ENCODE measurements around the gene QKI. TPM values are rescaled to one million over a fixed set of nuclear protein-coding genes. Genes with fewer than 3 reads are reported as not detected.

Gene QKI
- total RNA-seq, 1 experiment from 2014 or later: 64.3 TPM

GRCh38 chr6:163501026-163501425, 86.5 kb downstream of the QKI start:
- no peak for DNase-seq
- peaks cover 7% of the 10 kb centered on the region; the same call in 1 of the 2 replicates for H3K36me3 ChIP-seq (ENCODE audit: low read depth, low read length)
- H3F3A ChIP-seq (ENCODE audit: low read length, unreplicated experiment): no peaks in the 10 kb centered on the region
- TF ChIP-seq EZH2phosphoT487 (IDR thresholded peaks at IDR 0.05; ENCODE audit: borderline replicate concordance, low read length): no peak
- no peak for TF ChIP-seq EZH2 (IDR thresholded peaks at IDR 0.05; ENCODE audit: low read length, unreplicated experiment)
- no peak for TF ChIP-seq CTCF (conservative IDR thresholded peaks at IDR 0.05; ENCODE audit: low read depth, low read length)
- ChIA-PET CTCF (interaction anchor here (0.6 kb wide), 1 partner anchor 95 kb away, joined by 4 read pairs; no protein-coding TSS in a partner anchor), POLR2A (ENCODE audit: unreplicated experiment) (interaction anchor here (0.6 kb wide), 1 partner anchor 51 kb away, joined by 7 read pairs; no protein-coding TSS in a partner anchor)
- no peaks in the 10 kb centered on the region for H3K27me3 ChIP-seq (ENCODE audit: low read length)
- intact Hi-C loops (cut with micrococcal nuclease): no loop called here
- no peak overlapping the region for H2AFZ ChIP-seq (ENCODE audit: low read length)
- peaks cover 97% of the 10 kb centered on the region for H3K79me2 ChIP-seq (ENCODE audit: low read length)
- no peak overlapping the region for H3K27ac ChIP-seq (ENCODE audit: low read length)
- no peak overlapping the region for H3K4me3 ChIP-seq (ENCODE audit: low read length)
- no peak overlapping the region for H3K9ac ChIP-seq (ENCODE audit: low read length)
- no TSS peak for BruUV-seq (replicated peaks)
- no peaks in the 10 kb centered on the region for H3K9me2 ChIP-seq (replicated peaks; ENCODE audit: low read length)
- no peak for ATAC-seq
- H3K4me1 ChIP-seq (ENCODE audit: insufficient read depth, low read length): no peaks in the 10 kb centered on the region
- H3K4me2 ChIP-seq (ENCODE audit: low read length): no peak overlapping the region
- peaks cover 9% of the 10 kb centered on the region; the same call in 1 of the 2 replicates for H4K20me1 ChIP-seq (ENCODE audit: low read length)
- H3K9me3 ChIP-seq (ENCODE audit: low read length): no peaks in the 10 kb centered on the region

- H3K27me3 ChIP-seq (ENCODE audit: low read length): no peaks in the 10 kb centered on the region
Observed at GRCh38 chr6:163501439-163501838, 86.9 kb downstream of the QKI start.

More at GRCh38 chr6:163501439-163501838, 86.9 kb downstream of the QKI start:
- Histone ChIP-seq H2AFZ (ENCODE audit: low read length) (no peak overlapping the region), H3K27ac (ENCODE audit: low read length) (no peak overlapping the region), H3K4me3 (ENCODE audit: low read length) (no peak overlapping the region), H3K4me1 (ENCODE audit: insufficient read depth, low read length) (no peaks in the 10 kb centered on the region), H3K9me2 (replicated peaks; ENCODE audit: low read length) (no peaks in the 10 kb centered on the region), H3K9ac (ENCODE audit: low read length) (no peak overlapping the region), H3K36me3 (ENCODE audit: low read depth, low read length) (peaks cover 11% of the 10 kb centered on the region), H4K20me1 (ENCODE audit: low read length) (peaks cover 9% of the 10 kb centered on the region; the same call in 1 of the 2 replicates), H3K4me2 (ENCODE audit: low read length) (no peak overlapping the region), H3K79me2 (ENCODE audit: low read length) (peaks cover 97% of the 10 kb centered on the region), H3F3A (ENCODE audit: low read length, unreplicated experiment) (no peaks in the 10 kb centered on the region), H3K9me3 (ENCODE audit: low read length) (no peaks in the 10 kb centered on the region)
- ChIA-PET CTCF (interaction anchor here (0.6 kb wide), 1 partner anchor 96 kb away, joined by 4 read pairs; no protein-coding TSS in a partner anchor), POLR2A (ENCODE audit: unreplicated experiment) (interaction anchor here (0.6 kb wide), 1 partner anchor 51 kb away, joined by 7 read pairs; no protein-coding TSS in a partner anchor)
- no peak for ATAC-seq
- TF ChIP-seq EZH2 (IDR thresholded peaks at IDR 0.05; ENCODE audit: low read length, unreplicated experiment) (no peak), CTCF (conservative IDR thresholded peaks at IDR 0.05; ENCODE audit: low read depth, low read length) (no peak), EZH2phosphoT487 (IDR thresholded peaks at IDR 0.05; ENCODE audit: borderline replicate concordance, low read length) (no peak)
- BruUV-seq (replicated peaks): no TSS peak
- no peak for DNase-seq
- intact Hi-C loops (cut with micrococcal nuclease): no loop called here

Measured in PC-3 (cell line).